Dermis blood vessel endothelial cell (primary cell): ENCODE measurements around the gene SPON1. TPM values are rescaled to one million over a fixed set of nuclear protein-coding genes. Genes with fewer than 3 reads are reported as not detected.

Experiments
- DNase-seq: peaks from one replicate; pipeline ENCODE4 v3.0.0; 2010
- total RNA-seq: library from RNA; depleted of rRNA; stranded (reverse); fragments of >200 nt; gene quantifications from 2 replicates; pipeline ENCODE4 v1.2.3, GENCODE V29; 2014

The SPON1 gene
- total RNA-seq, 1 donor from 2014 or later: 0.17 TPM

GRCh38 chr11:14290422-14290821 lies 327.9 kb downstream of the SPON1 start:
- no peak for DNase-seq

- DNase-seq: no peak
Measured at GRCh38 chr11:14299921-14300320, 337.4 kb downstream of the SPON1 start.

DNA sequence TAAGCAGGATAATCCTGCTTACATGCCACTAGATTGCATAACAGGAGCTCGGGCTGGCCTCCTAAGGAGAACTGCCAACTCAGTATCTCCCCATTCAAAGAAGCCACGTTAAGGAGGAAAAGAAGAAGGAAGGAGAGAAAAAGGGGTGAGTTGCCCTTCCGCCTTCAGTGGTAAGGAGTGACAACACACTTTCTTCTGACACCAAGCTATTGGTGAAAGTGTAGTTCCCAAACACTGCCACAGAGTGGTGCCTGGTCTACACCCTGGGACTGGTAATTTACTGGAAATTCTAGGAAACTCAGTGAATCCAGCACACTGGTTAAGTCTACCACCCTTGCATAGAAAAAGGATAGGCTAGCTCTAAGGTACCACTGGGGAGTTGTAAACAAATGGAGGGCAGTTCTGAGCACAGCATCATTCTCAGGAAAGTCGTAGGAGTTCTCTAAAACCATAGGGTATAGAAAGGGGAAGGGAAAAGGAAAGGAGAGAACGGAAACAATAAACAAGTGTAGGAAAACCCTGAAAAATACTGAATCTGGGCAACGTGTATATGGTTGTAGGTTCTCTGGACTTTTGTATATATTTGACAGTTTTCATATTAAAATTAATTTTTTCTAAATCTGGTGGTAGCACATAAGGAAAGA lies 338.3 kb downstream of the SPON1 start:
- DNase-seq: peak; percentile 88

- DNase-seq: no peak
Measured at GRCh38 chr11:14304601-14305000, 342.1 kb downstream of the SPON1 start.

DNA sequence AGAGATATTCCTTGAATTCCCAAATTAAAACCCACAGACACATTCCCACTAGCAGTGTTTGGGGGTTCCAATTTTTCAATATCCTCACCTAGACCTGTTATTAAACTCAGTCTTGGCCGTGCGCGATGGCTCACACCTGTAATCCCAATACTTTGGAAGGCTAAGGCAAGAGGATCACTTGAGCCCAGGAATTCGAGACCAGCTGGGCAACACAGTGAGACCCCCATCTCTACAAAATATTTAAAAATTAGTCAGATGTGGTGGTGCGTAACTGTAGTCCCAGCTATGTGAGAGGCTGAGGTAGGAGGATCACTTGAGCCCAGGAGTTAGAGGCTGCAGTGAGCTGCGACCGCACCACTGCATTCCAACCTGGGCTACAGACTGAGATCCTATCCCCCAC lies 343.1 kb downstream of the SPON1 start:
- DNase-seq: no peak

DNA sequence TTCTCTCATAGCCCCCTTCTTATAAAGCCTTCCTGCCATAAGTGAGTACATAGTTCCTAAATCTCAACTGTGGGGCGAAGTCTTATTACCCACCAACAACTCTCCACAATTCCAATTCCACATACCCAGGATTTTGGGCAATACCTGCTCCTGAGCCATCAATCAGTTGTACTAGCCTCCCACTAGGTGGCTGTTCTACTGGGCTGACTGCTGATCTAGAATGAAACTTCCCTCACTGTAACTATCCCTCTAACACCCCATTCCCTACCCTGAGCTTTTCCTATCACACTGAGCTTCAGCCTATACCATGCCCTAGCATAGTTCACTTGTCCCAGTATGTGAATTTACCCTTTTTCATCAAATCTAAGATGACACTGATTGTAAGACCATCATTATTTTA lies 344.0 kb downstream of the SPON1 start:
- no peak for DNase-seq

- peak; percentile 67 for DNase-seq
Measured at GRCh38 chr11:14308114-14308896, 345.8 kb downstream of the SPON1 start.

- no peak for DNase-seq
Measured at GRCh38 chr11:14308897-14309387, 346.4 kb downstream of the SPON1 start.

DNA sequence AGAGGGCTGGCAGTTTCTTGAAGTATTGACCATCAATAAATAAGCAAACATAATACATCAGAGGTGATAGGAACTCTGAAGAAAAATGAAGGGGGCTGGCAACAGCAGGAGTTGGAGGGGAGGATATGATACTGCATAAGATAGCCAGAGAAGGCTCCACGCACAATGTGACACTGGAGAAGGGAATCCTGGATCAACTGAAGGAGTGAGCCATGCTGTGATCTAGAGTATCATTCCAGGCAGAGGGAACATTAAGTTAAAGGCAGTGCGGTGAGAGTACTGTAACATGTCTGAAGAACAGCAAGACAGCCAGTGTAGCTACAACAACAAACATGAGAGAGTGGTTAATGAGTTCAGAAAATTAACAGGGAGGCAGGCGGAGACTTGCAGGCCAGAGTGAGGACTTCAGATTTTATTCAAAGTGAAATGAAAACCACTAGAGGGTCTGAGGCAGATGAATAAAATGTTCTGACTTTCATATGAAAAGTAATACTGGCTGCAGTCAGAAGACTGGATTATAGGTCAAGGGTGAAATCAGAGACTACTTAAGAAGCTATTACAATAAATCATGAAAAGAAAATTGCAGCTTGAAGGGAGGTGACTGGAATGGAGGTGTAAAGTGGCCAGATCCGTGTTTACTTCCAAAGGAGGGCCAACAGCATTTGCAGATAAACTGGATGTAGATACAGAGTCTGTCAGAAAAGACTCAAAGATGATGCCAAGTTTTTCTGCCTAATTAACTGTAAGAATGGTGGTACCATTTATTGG lies 347.1 kb downstream of the SPON1 start:
- DNase-seq: no peak

GRCh38 chr11:14310679-14311078 lies 348.2 kb downstream of the SPON1 start:
- peak; percentile 63 for DNase-seq

GRCh38 chr11:14312736-14313438 lies 350.4 kb downstream of the SPON1 start:
- DNase-seq: no peak

GRCh38 chr11:14314127-14314526 lies 351.6 kb downstream of the SPON1 start:
- DNase-seq: no peak

GRCh38 chr11:14315130-14315529 lies 352.6 kb downstream of the SPON1 start:
- DNase-seq: no peak
